ENCODE data around the gene ANO3. TPM values are rescaled to one million over a fixed set of nuclear protein-coding genes. Genes with fewer than 3 reads are reported as not detected.

Gene ANO3
- total and polyA plus RNA-seq, 2 experiments from 2014 or later, result not detected

- no peak for ATAC-seq
- no peaks in the 10 kb centered on the region for H3K27me3 Mint-ChIP-seq (ENCODE audit: insufficient read depth, low read depth, poor library complexity)
Observed at GRCh38 chr11:26677566-26677965, 345.6 kb downstream of the ANO3 start.

More at GRCh38 chr11:26677566-26677965, 345.6 kb downstream of the ANO3 start:
- Histone ChIP-seq H3K79me2 (replicated peaks; ENCODE audit: insufficient read depth) (no peaks in the 10 kb centered on the region), H3K9me2 (ENCODE audit: insufficient read depth) (no peaks in the 10 kb centered on the region), H3K36me3 (ENCODE audit: insufficient read depth) (no peaks in the 10 kb centered on the region), H3K4me3 (no peak overlapping the region), H4K20me1 (replicated peaks; ENCODE audit: insufficient read depth) (no peaks in the 10 kb centered on the region), H3F3A (replicated peaks; ENCODE audit: low read depth) (no peaks in the 10 kb centered on the region), H3K4me2 (no peak overlapping the region), H3K27me3 (ENCODE audit: insufficient read depth) (no peaks in the 10 kb centered on the region), H3K27ac (ENCODE audit: low read depth) (no peak overlapping the region), H3K4me1 (ENCODE audit: insufficient read depth) (no peaks in the 10 kb centered on the region), H2AFZ (no peak overlapping the region)
- H3K27ac Mint-ChIP-seq, result no peak overlapping the region
- H3K4me1 Mint-ChIP-seq, result no peaks in the 10 kb centered on the region
- no peak for DNase-seq (ENCODE audit: low spot score)
- no peak for TF ChIP-seq ZNF331 (CRISPR knock-in tag; IDR thresholded peaks at IDR 0.05; ENCODE audit: low read depth)
- no peak for TF ChIP-seq STAT1 (IDR thresholded peaks at IDR 0.05; ENCODE audit: unreplicated experiment)
- no peak for TF ChIP-seq CREB1 (CRISPR knock-in tag; IDR thresholded peaks at IDR 0.05; ENCODE audit: low read depth)
- no peak for TF ChIP-seq EZH2 (IDR thresholded peaks at IDR 0.05; ENCODE audit: low read depth, unreplicated experiment)
- TF ChIP-seq, protein P1, sequence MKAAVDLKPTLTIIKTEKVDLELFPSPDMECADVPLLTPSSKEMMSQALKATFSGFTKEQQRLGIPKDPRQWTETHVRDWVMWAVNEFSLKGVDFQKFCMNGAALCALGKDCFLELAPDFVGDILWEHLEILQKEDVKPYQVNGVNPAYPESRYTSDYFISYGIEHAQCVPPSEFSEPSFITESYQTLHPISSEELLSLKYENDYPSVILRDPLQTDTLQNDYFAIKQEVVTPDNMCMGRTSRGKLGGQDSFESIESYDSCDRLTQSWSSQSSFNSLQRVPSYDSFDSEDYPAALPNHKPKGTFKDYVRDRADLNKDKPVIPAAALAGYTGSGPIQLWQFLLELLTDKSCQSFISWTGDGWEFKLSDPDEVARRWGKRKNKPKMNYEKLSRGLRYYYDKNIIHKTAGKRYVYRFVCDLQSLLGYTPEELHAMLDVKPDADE (IDR thresholded peaks at IDR 0.05), result no peak
- no peak for TF ChIP-seq NANOG (IDR thresholded peaks at IDR 0.05; ENCODE audit: borderline replicate concordance)
- TF ChIP-seq, protein P2, sequence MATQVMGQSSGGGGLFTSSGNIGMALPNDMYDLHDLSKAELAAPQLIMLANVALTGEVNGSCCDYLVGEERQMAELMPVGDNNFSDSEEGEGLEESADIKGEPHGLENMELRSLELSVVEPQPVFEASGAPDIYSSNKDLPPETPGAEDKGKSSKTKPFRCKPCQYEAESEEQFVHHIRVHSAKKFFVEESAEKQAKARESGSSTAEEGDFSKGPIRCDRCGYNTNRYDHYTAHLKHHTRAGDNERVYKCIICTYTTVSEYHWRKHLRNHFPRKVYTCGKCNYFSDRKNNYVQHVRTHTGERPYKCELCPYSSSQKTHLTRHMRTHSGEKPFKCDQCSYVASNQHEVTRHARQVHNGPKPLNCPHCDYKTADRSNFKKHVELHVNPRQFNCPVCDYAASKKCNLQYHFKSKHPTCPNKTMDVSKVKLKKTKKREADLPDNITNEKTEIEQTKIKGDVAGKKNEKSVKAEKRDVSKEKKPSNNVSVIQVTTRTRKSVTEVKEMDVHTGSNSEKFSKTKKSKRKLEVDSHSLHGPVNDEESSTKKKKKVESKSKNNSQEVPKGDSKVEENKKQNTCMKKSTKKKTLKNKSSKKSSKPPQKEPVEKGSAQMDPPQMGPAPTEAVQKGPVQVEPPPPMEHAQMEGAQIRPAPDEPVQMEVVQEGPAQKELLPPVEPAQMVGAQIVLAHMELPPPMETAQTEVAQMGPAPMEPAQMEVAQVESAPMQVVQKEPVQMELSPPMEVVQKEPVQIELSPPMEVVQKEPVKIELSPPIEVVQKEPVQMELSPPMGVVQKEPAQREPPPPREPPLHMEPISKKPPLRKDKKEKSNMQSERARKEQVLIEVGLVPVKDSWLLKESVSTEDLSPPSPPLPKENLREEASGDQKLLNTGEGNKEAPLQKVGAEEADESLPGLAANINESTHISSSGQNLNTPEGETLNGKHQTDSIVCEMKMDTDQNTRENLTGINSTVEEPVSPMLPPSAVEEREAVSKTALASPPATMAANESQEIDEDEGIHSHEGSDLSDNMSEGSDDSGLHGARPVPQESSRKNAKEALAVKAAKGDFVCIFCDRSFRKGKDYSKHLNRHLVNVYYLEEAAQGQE (IDR thresholded peaks at IDR 0.05; ENCODE audit: unreplicated experiment), result no peak
- TF ChIP-seq, protein P3, sequence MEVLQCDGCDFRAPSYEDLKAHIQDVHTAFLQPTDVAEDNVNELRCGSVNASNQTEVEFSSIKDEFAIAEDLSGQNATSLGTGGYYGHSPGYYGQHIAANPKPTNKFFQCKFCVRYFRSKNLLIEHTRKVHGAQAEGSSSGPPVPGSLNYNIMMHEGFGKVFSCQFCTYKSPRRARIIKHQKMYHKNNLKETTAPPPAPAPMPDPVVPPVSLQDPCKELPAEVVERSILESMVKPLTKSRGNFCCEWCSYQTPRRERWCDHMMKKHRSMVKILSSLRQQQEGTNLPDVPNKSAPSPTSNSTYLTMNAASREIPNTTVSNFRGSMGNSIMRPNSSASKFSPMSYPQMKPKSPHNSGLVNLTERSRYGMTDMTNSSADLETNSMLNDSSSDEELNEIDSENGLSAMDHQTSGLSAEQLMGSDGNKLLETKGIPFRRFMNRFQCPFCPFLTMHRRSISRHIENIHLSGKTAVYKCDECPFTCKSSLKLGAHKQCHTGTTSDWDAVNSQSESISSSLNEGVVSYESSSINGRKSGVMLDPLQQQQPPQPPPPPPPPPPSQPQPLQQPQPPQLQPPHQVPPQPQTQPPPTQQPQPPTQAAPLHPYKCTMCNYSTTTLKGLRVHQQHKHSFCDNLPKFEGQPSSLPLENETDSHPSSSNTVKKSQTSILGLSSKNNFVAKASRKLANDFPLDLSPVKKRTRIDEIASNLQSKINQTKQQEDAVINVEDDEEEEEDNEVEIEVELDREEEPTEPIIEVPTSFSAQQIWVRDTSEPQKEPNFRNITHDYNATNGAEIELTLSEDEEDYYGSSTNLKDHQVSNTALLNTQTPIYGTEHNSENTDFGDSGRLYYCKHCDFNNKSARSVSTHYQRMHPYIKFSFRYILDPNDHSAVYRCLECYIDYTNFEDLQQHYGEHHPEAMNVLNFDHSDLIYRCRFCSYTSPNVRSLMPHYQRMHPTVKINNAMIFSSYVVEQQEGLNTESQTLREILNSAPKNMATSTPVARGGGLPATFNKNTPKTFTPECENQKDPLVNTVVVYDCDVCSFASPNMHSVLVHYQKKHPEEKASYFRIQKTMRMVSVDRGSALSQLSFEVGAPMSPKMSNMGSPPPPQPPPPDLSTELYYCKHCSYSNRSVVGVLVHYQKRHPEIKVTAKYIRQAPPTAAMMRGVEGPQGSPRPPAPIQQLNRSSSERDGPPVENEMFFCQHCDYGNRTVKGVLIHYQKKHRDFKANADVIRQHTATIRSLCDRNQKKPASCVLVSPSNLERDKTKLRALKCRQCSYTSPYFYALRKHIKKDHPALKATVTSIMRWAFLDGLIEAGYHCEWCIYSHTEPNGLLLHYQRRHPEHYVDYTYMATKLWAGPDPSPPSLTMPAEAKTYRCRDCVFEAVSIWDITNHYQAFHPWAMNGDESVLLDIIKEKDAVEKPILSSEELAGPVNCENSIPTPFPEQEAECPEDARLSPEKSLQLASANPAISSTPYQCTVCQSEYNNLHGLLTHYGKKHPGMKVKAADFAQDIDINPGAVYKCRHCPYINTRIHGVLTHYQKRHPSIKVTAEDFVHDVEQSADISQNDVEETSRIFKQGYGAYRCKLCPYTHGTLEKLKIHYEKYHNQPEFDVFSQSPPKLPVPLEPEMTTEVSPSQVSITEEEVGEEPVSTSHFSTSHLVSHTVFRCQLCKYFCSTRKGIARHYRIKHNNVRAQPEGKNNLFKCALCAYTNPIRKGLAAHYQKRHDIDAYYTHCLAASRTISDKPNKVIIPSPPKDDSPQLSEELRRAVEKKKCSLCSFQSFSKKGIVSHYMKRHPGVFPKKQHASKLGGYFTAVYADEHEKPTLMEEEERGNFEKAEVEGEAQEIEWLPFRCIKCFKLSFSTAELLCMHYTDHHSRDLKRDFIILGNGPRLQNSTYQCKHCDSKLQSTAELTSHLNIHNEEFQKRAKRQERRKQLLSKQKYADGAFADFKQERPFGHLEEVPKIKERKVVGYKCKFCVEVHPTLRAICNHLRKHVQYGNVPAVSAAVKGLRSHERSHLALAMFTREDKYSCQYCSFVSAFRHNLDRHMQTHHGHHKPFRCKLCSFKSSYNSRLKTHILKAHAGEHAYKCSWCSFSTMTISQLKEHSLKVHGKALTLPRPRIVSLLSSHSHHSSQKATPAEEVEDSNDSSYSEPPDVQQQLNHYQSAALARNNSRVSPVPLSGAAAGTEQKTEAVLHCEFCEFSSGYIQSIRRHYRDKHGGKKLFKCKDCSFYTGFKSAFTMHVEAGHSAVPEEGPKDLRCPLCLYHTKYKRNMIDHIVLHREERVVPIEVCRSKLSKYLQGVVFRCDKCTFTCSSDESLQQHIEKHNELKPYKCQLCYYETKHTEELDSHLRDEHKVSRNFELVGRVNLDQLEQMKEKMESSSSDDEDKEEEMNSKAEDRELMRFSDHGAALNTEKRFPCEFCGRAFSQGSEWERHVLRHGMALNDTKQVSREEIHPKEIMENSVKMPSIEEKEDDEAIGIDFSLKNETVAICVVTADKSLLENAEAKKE (CRISPR knock-in tag; IDR thresholded peaks at IDR 0.05), result no peak
- TF ChIP-seq, protein P4, sequence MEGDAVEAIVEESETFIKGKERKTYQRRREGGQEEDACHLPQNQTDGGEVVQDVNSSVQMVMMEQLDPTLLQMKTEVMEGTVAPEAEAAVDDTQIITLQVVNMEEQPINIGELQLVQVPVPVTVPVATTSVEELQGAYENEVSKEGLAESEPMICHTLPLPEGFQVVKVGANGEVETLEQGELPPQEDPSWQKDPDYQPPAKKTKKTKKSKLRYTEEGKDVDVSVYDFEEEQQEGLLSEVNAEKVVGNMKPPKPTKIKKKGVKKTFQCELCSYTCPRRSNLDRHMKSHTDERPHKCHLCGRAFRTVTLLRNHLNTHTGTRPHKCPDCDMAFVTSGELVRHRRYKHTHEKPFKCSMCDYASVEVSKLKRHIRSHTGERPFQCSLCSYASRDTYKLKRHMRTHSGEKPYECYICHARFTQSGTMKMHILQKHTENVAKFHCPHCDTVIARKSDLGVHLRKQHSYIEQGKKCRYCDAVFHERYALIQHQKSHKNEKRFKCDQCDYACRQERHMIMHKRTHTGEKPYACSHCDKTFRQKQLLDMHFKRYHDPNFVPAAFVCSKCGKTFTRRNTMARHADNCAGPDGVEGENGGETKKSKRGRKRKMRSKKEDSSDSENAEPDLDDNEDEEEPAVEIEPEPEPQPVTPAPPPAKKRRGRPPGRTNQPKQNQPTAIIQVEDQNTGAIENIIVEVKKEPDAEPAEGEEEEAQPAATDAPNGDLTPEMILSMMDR (conservative IDR thresholded peaks at IDR 0.05; ENCODE audit: low read depth in 2 of 2), result no peak
- TF ChIP-seq ZNF114 (CRISPR knock-in tag; IDR thresholded peaks at IDR 0.05), result no peak
- TF ChIP-seq EZH2phosphoT487 (IDR thresholded peaks at IDR 0.05; ENCODE audit: unreplicated experiment), result no peak
- TF ChIP-seq POLR2AphosphoS5 (IDR thresholded peaks at IDR 0.05; ENCODE audit: low read depth), result no peak
- no peak for TF ChIP-seq JUNB (IDR thresholded peaks at IDR 0.05; ENCODE audit: unreplicated experiment)
- H3K9me3 Mint-ChIP-seq, result no peaks in the 10 kb centered on the region
- H3K4me3 Mint-ChIP-seq, result no peak overlapping the region
- no peaks in the 10 kb centered on the region for H3K36me3 Mint-ChIP-seq (ENCODE audit: low read depth)

All from GM23338 (cell line).